Effector memory CD4-positive, alpha-beta T cell (primary cell): ENCODE measurements around the gene RAD9A.

ENCODE experiments used
- DNase-seq, 3 donors: peaks; one replicate each; pipeline ENCODE4 v3.0.0-alpha.2; 2020
- H3K27ac ChIP-seq: 2 replicates; pipeline ENCODE4 v1.7.0; 2013; ENCODE audit warnings: mild to moderate bottlenecking, low read length, moderate library complexity; ENCODE audit not compliant: insufficient read depth, poor library complexity, severe bottlenecking
- H3K27me3 ChIP-seq: replicated peaks from 2 replicates; pipeline ENCODE4 v1.7.0; 2013; ENCODE audit warnings: mild to moderate bottlenecking, low read length; ENCODE audit not compliant: insufficient read depth, control insufficient read depth, poor library complexity, severe bottlenecking
- H3K36me3 ChIP-seq: 2 replicates; pipeline ENCODE4 v1.7.0; 2013; ENCODE audit warnings: mild to moderate bottlenecking, low read length, moderate library complexity; ENCODE audit not compliant: control insufficient read depth, insufficient read depth
- H3K4me1 ChIP-seq: 2 replicates; pipeline ENCODE4 v1.7.0; 2013; ENCODE audit warnings: low read length, mild to moderate bottlenecking; ENCODE audit not compliant: control insufficient read depth, insufficient read depth, poor library complexity, severe bottlenecking
- H3K4me3 ChIP-seq: 2 replicates; pipeline ENCODE4 v1.7.0; 2013; ENCODE audit warnings: low read length, low read depth, mild to moderate bottlenecking; ENCODE audit not compliant: insufficient read depth, poor library complexity, severe bottlenecking
- H3K9me3 ChIP-seq: 2 replicates; pipeline ENCODE4 v1.7.0; 2013; ENCODE audit warnings: mild to moderate bottlenecking, low read length, moderate library complexity; ENCODE audit not compliant: control insufficient read depth

The RAD9A gene

DNA sequence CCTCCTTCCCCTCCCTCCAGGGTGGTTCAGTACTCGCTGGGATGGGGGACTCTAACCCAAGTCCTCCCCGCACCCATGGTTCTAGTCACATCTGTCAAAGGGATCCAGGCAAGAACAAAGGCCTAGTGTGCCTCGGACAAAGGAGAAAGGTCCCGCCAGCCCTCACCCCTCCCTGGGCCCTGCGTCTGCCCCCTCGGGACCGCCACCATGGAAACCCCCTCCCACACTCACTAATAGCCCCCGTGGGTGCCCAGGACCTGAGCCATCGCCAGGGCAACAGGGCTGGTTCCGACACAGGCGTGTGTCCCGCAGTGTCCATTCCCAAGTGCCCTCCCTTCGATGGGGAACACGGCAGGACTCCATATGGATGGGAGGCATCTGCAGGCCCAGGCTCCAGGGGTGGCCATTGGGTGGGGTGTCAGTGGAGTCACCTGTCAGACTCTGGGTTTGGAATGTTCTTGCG is 18.6 kb downstream of the RAD9A start:
- Histone ChIP-seq H3K27ac (peak overlapping the region; percentile 85), H3K9me3 (no peaks in the 10 kb centered on the region), H3K36me3 (peaks cover 17% of the 10 kb centered on the region), H3K4me1 (peaks cover 93% of the 10 kb centered on the region), H3K4me3 (peak overlapping the region; percentile 53), H3K27me3 (no peaks in the 10 kb centered on the region)
- DNase-seq: no peak

DNA sequence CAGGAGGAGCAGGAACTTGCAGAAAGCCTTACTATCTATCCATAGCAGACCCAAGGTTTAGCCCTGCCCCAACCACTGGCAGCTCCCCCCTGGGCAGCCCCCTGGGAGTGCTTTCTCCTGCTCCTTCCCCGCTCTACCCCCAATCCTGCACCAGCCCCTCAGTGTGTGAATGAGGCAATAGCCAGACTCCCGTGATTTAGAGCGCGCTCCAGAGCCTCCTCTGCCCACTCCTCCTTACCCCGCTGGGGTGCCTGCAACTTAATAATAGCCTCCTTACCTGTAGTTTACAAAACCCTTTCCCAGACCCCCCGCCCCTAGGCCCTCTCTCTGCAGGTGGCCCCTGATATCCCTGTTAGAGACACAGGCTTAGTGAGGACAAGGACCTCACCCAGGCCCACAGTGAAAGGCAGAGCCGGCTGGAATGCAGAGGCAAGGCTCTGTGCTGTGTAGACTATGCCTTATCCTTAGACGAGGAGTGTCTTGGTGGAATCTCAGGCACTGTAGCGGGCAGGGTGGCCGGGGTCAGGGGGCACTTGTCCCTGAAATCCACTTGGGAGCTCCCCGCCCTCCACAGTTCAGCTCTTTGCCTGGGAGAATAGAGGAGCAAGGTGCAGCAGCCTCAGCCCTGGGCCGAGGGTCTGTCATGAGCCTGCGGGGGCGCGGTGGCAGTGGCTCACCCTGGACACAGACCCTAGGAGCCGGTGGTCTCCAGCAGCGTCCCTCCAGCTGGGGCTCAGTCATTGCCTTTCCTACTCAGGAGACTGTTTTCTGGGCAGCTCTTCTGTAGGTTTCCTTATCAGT is 19.4 kb downstream of the RAD9A start:
- no peak for DNase-seq
- H3K27ac ChIP-seq: peak overlapping the region; percentile 85
- H3K27me3 ChIP-seq: no peaks in the 10 kb centered on the region
- no peaks in the 10 kb centered on the region for H3K9me3 ChIP-seq
- H3K4me1 ChIP-seq: peaks cover 90% of the 10 kb centered on the region
- H3K4me3 ChIP-seq: no peak overlapping the region
- H3K36me3 ChIP-seq: peaks cover 9% of the 10 kb centered on the region

DNA sequence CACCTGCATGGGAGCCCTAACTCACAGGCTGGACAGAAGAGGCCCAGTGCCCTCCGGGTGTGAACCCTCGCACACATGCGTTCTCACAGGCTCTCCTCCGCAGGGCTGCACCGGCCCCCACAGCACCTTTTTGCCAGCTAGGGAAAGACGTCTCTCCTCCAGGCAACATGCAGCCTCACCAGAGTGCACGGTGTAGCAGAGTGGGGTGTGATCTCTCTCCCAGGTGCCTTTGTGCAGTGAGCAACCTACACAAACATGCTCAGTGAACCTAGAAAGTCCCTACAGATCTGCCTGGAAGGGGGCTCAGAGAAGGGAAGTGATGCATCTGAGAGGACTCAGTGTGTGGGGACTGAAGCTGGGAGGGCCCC is 20.0 kb downstream of the RAD9A start:
- Histone ChIP-seq H3K4me1 (peaks cover 90% of the 10 kb centered on the region), H3K27me3 (no peaks in the 10 kb centered on the region), H3K4me3 (no peak overlapping the region), H3K27ac (no peak overlapping the region), H3K9me3 (no peaks in the 10 kb centered on the region), H3K36me3 (peaks cover 6% of the 10 kb centered on the region)
- DNase-seq: no peak

DNA sequence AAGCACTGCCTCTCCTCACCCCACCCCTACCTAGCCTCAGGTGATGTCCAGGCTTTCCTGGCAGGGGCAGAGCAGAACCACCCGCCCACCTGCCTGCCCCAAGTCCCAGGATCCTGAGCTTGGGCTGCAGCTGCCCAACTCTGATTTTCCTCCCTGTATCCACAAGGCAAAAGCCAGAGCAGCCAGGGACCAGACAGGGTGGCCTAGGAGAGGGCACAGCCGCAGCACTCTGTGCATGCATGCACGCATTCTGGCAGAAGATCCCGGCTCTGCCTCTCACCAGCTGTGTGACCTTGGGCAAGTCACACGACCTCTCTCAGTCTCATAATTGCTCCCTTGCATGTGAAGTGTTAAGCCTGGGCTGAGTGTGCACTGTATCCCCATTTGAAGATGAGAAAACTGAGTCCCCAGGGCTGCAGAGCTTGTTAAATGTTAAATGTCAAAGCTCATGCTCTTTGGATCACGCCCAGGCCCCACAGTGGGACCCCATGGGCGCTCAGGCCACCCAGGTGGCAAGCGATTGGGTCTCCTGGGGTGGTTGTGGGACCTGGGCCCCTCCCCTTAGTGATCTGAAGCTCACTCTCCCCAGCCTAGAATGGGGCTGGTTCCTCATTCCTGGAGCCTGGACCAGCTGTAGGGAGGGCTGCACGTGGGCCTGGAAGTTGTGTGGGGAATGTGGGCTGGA is 20.9 kb downstream of the RAD9A start:
- Histone ChIP-seq H3K4me1 (peaks cover 90% of the 10 kb centered on the region), H3K4me3 (no peak overlapping the region), H3K36me3 (no peaks in the 10 kb centered on the region), H3K9me3 (no peaks in the 10 kb centered on the region), H3K27ac (no peak overlapping the region), H3K27me3 (no peaks in the 10 kb centered on the region)
- DNase-seq: no peak

DNA sequence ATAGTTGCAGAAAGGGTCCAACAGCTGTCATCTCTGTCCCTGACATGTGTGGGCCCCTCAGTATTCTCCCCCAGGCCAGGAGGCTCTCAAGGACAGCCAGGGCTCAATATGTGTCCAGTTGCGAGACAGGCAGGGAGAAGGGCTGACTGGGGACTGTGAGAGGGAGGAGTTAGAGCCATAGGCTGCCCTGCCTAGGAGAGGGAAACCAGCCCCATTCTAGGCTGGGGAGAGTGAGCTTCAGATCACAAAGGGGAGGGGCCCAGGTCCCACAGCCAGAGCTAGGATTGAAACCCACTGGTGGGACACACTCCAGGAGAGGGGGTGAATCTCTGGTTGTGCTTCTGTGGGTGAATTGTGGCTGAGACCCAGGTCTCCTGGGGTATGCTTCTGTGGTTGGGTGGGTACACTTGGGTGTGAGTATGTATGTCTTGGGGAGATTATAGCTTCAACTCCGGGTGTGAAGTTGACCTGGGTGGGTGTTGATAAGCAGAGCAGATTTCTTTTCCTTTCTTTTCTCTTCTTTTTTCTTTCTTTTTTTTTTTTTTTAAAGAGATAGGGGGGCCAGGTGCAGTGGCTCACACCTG is 21.6 kb downstream of the RAD9A start:
- Histone ChIP-seq H3K36me3 (no peaks in the 10 kb centered on the region), H3K27ac (no peak overlapping the region), H3K4me1 (peaks cover 90% of the 10 kb centered on the region), H3K4me3 (no peak overlapping the region), H3K9me3 (no peaks in the 10 kb centered on the region), H3K27me3 (no peaks in the 10 kb centered on the region)
- DNase-seq: no peak

DNA sequence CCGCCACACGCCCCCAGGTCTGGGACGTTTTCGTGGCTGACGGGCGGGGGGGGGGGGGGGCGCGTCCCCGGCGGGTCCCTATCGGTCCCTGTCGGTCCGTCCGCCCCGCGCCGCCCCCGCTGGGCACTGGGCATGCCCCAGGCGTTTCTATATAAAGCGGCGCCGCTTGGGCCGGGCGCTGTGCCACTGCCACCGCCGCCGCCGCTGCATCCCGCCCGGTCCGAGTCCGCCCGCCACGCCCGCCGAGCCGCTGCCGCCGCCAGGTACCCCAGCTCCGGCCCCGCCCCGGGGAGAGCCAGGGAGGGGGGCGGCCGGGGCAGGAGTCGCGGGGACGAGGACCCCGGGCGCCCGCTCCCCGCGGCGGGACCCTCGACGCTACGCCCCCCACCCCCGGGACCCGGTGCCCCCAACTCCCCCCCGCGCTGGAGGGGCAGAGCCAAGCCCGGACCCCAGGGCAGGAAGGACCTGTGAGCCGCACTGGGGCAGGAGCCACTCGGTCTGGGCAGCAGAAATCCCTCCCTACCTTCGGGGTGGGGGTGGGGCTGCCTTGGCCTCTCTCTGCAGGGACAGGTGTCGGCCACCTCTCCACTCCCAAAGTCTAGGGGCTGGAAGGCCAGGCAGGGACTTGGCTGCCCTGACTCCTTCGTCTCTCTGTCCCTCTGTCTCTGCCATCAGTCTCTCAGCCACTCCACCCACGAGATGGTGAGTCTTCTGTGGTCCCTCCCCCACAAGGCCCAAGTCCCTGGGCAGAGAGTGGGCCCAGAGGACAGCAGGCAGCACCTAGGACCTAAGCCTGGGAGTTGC is 23.9 kb downstream of the RAD9A start, which contains the start of gene CARNS1:
Gene CARNS1, plus strand, starts transcription at position 178 of the 804 bp plus-strand sequence. Its CDS starts 522 bp downstream, at position 700.
- Histone ChIP-seq H3K4me3 (peak within 1 kb of the TSS; percentile 26), H3K4me1 (peaks cover 88% of the 10 kb centered on the region), H3K27ac (peak within 1 kb of the TSS; percentile 78)

DNA sequence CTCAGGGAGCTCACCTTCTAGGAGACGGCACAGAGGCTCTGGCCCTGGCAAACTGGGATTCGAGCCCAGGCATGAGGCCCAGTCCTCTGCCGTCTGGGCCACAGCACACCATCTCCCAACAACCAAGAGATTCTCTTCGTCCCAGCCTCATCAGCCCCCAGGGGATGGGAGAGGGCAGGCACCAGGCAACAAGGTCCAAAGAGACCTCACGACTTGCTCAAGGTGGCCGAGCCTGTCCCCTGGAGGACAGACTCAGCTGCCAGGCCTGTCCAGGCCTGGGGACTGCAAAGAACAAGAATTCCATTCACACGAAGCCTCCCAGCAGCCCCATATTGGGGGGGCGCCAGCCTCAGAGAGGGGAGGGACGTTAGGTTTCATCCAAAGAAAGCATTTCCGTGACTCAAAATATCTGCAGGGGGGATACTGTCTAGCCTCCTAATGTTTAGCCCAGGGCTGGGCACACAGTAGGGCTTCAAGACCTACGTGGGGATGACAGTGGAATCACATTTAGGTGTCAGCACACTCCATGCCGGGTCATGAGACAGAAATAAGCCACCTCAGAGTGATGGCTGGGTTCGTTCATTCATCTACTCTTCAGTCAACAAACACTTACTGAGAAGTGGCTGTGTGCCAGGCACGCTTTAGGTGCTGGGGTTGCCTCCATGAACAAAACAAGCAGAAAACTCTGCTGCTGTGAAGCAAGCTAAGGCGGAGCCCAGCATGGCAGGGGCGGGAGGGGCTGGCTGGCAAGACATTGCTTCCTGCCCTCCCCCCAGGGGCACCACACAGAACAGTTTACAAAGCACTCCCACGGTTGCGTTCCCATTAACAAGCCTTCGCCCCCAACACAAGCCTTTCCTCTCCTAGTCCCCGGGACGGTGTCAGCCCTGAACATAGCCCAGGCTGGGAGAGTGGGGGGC is 24.9 kb downstream of the RAD9A start:
- Histone ChIP-seq H3K27ac (peak overlapping the region; percentile 78), H3K4me1 (peaks cover 84% of the 10 kb centered on the region), H3K36me3 (no peaks in the 10 kb centered on the region), H3K9me3 (no peaks in the 10 kb centered on the region), H3K4me3 (peak overlapping the region; percentile 31), H3K27me3 (no peaks in the 10 kb centered on the region)
- DNase-seq: peak; percentile 51 to 77 (median 70)

More for the DNA sequence above, 23.9 kb downstream of the RAD9A start, which contains the start of gene CARNS1:
- no peaks in the 10 kb centered on the region for H3K36me3 ChIP-seq
- H3K27me3 ChIP-seq: no peaks in the 10 kb centered on the region
- no peak for DNase-seq
- no peaks in the 10 kb centered on the region for H3K9me3 ChIP-seq

DNA sequence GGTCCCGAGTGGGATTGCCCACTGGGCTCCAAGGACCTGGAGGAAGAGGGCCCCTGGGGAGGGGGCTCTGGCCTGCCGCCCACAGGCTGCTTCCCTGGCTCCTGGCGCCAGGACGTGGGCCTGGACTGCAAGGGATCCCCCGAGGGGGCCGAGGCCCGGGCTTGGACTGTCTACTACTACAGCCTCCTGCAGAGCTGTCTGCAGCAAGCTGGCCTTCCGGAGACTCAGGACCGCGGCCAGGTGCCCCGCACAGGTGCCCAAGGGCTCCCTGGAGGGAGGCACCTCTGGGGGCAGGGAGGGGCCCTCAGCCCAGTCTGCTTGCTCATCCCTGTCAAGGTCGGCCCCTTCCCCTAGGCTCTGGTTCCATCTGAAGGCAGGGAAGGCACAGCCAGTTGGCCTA is 25.6 kb downstream of the RAD9A start:
- Histone ChIP-seq H3K9me3 (no peaks in the 10 kb centered on the region), H3K36me3 (no peaks in the 10 kb centered on the region), H3K4me3 (peak overlapping the region; percentile 31), H3K27me3 (no peaks in the 10 kb centered on the region), H3K27ac (peak overlapping the region; percentile 78), H3K4me1 (peaks cover 77% of the 10 kb centered on the region)
- DNase-seq: no peak
